LHCN-M2 (cell line): Measurements from ENCODE around the gene RNF113A. TPM values are rescaled to one million over a fixed set of nuclear protein-coding genes. Genes with fewer than 3 reads are reported as not detected.
"Not testable (repeated sequence)": the region's sequence is repeated elsewhere in the genome, so short reads cannot be mapped to it uniquely, and the experiment has no call there.

Experiments used
- DNase-seq: peaks from one replicate; pipeline ENCODE4 v3.0.0-alpha.2; 2012; ENCODE audit warnings: low read depth
- total RNA-seq: library from RNA; depleted of rRNA; stranded (reverse); fragments of >200 nt; gene quantifications from 2 replicates; pipeline ENCODE4 v1.2.3, GENCODE V29; 2014; rRNA removed

Gene RNF113A
- total RNA-seq, 1 experiment from 2014 or later: 17.6 TPM

GRCh38 chrX:119852382-119853353, 18.9 kb downstream of the RNF113A start, which contains the start of gene UPF3B:
Gene UPF3B, minus strand, starts transcription at chrX:119852963. Its CDS starts 35 bp downstream, at chrX:119852928.
- DNase-seq: peak; percentile 97

DNA sequence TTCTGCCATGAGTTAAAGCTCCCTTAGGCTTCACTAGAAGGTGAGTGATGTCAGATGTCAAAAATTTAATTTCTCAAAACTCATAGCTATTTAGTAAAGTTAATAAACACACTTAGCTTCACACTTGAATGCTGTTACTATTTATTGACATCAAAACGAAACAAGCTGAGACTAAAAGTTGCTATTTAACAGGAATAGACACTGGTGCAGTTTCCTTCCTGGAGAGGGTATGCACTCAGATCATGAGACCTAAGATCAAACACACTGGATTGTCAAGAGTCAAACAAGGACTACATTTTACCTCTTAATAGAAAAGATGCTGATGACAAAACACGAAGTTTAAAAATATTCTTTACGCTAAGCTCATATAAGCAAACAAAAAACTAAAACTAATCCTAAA, 37.6 kb downstream of the RNF113A start:
- no peak for DNase-seq

- DNase-seq: no peak
Observed at GRCh38 chrX:119828446-119828845, 43.1 kb downstream of the RNF113A start.

DNA sequence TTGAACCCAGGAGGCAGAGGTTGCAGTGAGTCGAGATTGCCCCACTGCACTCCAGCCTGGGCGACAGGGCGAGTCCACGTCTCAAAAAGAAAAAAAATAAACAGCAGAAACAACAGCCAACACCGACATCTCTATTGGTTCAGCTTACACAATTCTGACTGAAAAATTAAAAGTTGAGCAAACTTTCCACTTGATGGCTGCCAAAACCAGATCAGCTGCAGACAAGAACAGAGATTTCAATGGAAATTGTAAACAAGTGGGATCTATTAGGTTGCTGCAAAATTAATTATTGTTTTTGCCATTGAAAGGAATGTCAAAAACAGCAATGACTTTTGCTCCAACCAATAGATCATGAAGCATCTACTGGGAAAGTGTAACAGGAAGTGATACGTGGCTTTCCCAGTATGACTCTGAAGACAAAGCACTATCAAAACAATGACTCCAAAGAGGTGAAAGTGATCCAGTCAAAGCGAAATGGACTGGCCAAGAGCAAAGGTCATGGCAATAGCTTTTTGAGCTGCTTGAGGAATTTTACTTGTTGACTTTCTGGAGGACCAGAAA, 45.1 kb downstream of the RNF113A start:
- peak; percentile 43 for DNase-seq

GRCh38 chrX:119824221-119824620, 47.3 kb downstream of the RNF113A start:
- not testable (repeated sequence) for DNase-seq

DNA sequence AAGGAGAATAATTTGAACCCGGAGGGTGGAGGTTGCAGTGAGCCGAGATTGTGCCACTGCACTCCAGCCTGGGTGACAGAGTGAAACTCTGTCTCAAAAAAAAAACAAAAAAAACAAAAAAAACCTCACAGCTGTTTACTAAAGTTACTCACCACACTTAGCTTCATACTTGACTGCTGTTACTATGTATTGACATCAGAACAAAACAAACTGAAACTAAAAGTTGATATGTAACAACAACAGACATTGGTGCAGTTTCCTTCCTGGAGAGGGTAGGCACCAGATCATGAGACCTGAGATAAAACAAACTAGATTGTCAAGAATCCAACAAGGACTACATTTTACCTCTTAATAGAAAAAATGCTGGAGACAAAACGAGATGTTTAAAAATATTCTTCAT, 49.8 kb downstream of the RNF113A start:
- peak; percentile 63 for DNase-seq

Other genes with a start within 250 kb of the RNF113A start
- 14.4 and 18.6 TPM in 2 replicates for gene SEPTIN6, start 178.6 kb downstream of the RNF113A start, total RNA-seq
- gene SOWAHD, start 113.1 kb downstream of the RNF113A start, total RNA-seq: 0.51 and 0.69 TPM in 2 replicates
- gene RPL39, start 80.1 kb downstream of the RNF113A start, total RNA-seq: 3,089 and 6,376 TPM in 2 replicates
- 2.4 and 3.7 TPM in 2 replicates for gene UPF3B, start 18.8 kb downstream of the RNF113A start, total RNA-seq
- gene NDUFA1, start 99 bp upstream of the RNF113A start, total RNA-seq: 41.2 and 44.5 TPM in 2 replicates
- gene AKAP14, start 24.2 kb upstream of the RNF113A start, total RNA-seq: not detected in 2 replicates
- 4.2 and 4.8 TPM in 2 replicates for gene NKAP, start 72.0 kb upstream of the RNF113A start, total RNA-seq
- gene RHOXF2B, start 206.0 kb upstream of the RNF113A start, total RNA-seq: not detected in 2 replicates
- not detected in 2 replicates for gene RHOXF1, start 244.2 kb upstream of the RNF113A start, total RNA-seq